ENCODE results near the gene ZNF648.

The ZNF648 gene

DNA sequence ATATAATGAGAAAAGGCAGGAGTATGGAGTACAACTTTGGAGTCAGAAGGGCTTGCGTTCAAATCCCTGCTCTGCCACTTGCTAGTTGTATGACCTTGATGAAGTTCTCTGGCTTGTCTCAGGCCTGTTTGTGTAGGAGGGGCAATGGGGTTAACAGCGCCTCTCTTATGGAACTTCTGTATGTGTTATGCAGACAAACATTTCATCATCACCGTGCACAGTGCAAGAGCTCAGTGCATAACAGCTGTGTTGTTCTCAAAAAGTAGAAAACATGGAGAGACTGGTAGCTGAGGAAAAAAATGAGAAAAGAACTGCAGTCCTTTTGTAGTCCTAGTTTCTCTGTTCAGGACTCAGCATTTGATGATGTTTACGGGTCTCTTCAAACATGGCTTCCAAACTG is 10.4 kb upstream of the ZNF648 start:
- TF ChIP-seq CTCF (IDR thresholded peaks at IDR 0.05) (no peak), ZFX (IDR thresholded peaks at IDR 0.05; ENCODE audit: borderline replicate concordance) (no peak)
- no peak overlapping the region for H3K27ac ChIP-seq

DNA sequence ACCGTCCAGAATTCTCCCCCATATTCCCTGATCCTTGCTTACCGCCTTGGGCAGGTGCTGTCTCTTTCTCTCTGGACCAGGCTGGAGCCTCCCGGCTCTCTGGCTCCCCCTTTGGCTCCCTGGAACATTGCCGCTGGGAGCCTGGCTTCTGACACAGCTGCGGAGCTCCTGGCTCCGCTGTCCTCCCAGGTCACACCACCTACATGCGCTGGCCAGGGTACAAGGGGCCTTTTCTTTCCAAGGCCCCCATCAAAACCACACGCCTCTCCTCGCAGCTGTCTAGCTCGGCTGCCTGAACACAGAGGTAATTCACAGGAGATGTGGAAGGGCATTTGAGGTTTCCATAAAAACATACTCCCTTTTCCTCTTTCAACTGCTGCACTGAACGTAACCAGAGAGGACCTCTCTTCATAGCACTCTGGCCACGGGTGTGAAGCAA is 7.5 kb upstream of the ZNF648 start:
- no peak overlapping the region for H3K27ac ChIP-seq
- TF ChIP-seq ZFX (IDR thresholded peaks at IDR 0.05; ENCODE audit: borderline replicate concordance) (no peak), CTCF (IDR thresholded peaks at IDR 0.05) (peak; percentile 91)

DNA sequence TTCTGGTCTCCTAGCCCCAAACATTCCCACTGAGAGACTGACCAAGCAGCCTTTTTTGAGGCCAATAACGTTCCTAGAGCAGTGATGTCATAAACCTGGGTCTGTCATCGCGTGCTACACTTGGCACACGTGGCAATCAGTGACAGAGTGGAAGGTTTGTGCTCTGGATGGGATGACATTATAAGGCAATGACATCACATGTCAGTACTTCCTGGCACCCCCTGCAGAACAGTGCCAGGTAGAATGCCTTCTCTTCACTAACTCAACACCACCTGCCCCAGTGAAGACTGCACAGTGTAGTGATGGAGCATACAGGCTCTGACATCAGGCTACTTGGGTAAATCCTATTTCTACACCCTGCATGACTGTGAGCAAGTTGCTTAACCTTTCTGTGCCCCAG is 5.4 kb upstream of the ZNF648 start:
- H3K27ac ChIP-seq, result no peak overlapping the region
- no peak for TF ChIP-seq ZFX (IDR thresholded peaks at IDR 0.05; ENCODE audit: borderline replicate concordance)
- no peak for TF ChIP-seq CTCF (IDR thresholded peaks at IDR 0.05)

DNA sequence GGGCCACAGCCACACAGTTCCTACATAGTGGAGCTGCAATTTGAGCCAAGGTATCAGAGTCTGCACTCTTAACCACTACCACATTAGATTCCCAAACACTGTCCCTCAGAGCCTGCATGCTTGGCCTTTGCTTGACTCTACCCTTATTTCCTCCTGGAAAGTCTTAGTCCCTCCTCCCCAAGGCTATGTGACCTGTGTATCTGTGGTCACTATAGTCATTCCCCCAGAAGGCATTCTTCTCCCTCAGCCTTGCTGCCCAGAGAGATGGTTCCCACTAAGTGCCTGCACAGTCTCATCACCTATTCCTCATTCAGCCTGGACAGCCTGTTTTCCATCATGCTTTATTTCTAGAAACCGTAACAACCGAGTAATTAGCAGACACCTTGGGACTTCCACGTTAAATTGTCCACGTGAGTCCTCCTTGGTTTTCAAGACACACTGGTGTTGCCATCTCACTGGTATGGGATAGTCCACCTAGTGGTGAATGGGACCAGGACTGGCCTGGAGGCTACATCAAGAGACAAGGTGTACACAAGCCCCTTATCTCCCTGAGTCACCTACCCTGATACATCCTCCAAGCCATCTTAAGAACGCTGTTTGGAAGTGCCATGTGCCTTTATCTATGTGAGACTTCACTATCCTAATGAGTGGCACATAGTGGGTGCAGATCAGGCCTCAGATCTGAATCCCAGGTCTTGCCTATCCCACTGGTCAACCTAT is 3.8 kb upstream of the ZNF648 start:
- no peak overlapping the region for H3K27ac ChIP-seq
- no peak for TF ChIP-seq ZFX (IDR thresholded peaks at IDR 0.05; ENCODE audit: borderline replicate concordance)
- TF ChIP-seq CTCF (IDR thresholded peaks at IDR 0.05), result no peak

DNA sequence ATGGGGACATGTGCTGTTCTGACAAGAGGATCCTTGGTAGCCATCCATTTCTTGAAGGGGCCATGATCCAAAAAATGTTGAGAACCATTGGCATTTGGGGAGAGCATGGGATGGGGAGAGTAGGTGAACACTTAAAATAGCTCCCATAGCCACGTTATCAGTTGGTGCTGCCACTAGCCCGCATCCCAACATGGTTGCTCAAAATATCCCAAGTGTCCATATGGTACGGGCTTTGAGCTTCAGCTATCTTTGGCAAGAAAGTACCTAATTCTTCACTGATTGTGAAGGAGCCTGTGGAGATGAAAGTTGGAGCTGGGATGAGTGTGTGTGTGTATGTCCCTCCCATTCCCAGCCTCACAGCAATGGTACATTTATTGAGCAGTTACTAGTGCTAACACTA is 3.1 kb upstream of the ZNF648 start:
- no peak overlapping the region for H3K27ac ChIP-seq
- TF ChIP-seq ZFX (IDR thresholded peaks at IDR 0.05; ENCODE audit: borderline replicate concordance) (no peak), CTCF (IDR thresholded peaks at IDR 0.05) (no peak)

- no peak overlapping the region for H3K27ac ChIP-seq
- no peak for TF ChIP-seq CTCF (IDR thresholded peaks at IDR 0.05)
- TF ChIP-seq ZFX (IDR thresholded peaks at IDR 0.05; ENCODE audit: borderline replicate concordance), result no peak
Measured at GRCh38 chr1:182062223-182062622, 711 bp upstream of the ZNF648 start.

DNA sequence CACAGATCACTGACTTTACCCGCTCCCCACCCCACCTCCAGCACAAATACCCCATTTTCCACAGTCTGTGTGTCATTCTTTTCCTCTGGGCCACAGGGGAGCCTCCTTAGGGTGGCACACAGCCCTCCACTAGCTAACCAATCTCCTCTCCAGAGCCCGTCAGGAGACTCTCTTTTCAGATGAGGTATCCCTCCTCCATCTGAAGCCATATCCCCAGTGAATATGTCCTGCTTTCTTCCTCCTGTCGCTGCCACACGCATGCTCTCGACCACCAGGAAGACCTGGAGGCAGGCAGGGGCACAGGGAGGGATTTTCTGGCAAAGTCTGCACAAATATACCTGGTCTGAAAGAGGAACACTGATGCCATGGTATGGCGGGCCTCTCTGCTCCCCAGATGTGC is 635 bp downstream of the ZNF648 start:
- no peak overlapping the region for H3K27ac ChIP-seq
- TF ChIP-seq ZFX (IDR thresholded peaks at IDR 0.05; ENCODE audit: borderline replicate concordance) (no peak), CTCF (IDR thresholded peaks at IDR 0.05) (no peak)

All from 22Rv1 (cell line).